Left lung (tissue), 10 donors: ENCODE measurements around the gene MOK. TPM values are rescaled to one million over a fixed set of nuclear protein-coding genes. Genes with fewer than 3 reads are reported as not detected.

Experiments
- ATAC-seq: fragments of 200-7000 bp; cut with Tn5 transposase; one replicate; pipeline ENCODE4 v1.9.1; 2020; ENCODE audit warnings: moderate library complexity
- DNase-seq, 4 donors: peaks; one replicate each; pipeline ENCODE4 v3.0.0-alpha.2; 2013 to 2020
- H3K27ac ChIP-seq, 2 donors: fragments of 200-600 bp; sonication (generic) in 1 of 2; one replicate each; pipeline versions ENCODE4 v1.5.0 to v1.8.0; 2020 to 2021
- H3K27me3 ChIP-seq, 2 donors: fragments of 200-600 bp; sonication (generic) in 1 of 2; one replicate each; pipeline versions ENCODE4 v1.5.0 to v1.8.0; 2020 to 2021
- H3K36me3 ChIP-seq, 2 donors: fragments of 200-600 bp; sonication (generic) in 1 of 2; one replicate each; pipeline versions ENCODE4 v1.5.0 to v1.8.0; 2020 to 2021
- H3K4me1 ChIP-seq, 2 donors: fragments of 200-600 bp; one replicate each; pipeline ENCODE4 v1.8.0; 2021
- H3K4me3 ChIP-seq, 2 donors: fragments of 200-600 bp; sonication (generic) in 1 of 2; one replicate each; pipeline versions ENCODE4 v1.5.0 to v1.8.0; 2020 to 2021; ENCODE audit warnings: mild to moderate bottlenecking in 1 of 2
- H3K9me3 ChIP-seq, 2 donors: fragments of 200-600 bp; sonication (generic) in 1 of 2; one replicate each; pipeline versions ENCODE4 v1.5.0 to v1.8.0; 2020 to 2021
- intact Hi-C, 2 donors: fragments of 100-400 bp; cut with DNase I; formaldehyde crosslinking; loops; one replicate each; pipeline versions ENCODE4 v1.11.2 to v1.14.2; 2022
- polyA plus RNA-seq, 6 donors: library from polyadenylated mRNA; unstranded; fragments of 120-200 nt; gene quantifications; one replicate each; pipeline ENCODE4 v1.2.1, GENCODE V29; 2013; ENCODE audit not compliant: insufficient read length in 6 of 6
- total RNA-seq, 2 donors: library from RNA; stranded (reverse); fragmentation: NEBNext Ultra II Directional; extraction: Animal tissue kit (Norgen Biotek cat#: 25700); gene quantifications; one replicate each; pipeline ENCODE4 v1.2.1, GENCODE V29; 2021
- TF ChIP-seq, protein P1 (sequence below), 2 donors: fragments of 200-600 bp; sonication (generic) in 1 of 2; IDR thresholded peaks; one replicate each; pipeline versions ENCODE4 v1.5.0 to v1.8.0; 2021; ENCODE audit warnings: antibody characterized with exemption in 2 of 2
- donor health status: DM: no; HTN: yes; CAD: no.
- donor health status: DM: no; HTN: no; CAD: no.

MOK gene
- total and polyA plus RNA-seq, 8 donors, result 8.7 to 39.0 (median 27.3) TPM

DNA sequence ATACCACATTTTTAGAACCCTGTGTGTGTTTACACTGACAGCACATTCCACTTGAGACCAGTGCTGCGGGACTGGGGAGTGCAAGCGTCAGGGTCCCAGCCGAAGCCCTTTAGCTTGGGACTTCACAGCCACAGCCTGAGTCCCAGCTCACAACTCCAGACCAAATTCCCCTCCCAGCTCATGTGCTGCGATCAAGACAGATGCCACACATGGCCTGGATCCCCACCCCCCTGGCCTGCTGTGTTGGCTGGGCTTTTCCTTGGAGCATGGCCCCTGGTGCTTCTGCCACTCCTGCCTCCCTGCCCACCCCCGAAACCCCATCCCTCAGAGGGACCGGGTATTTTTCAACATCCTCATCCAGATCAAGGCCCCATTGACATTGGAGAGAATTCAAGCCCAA is 101.6 kb downstream of the MOK start:
- peaks cover 0 to 13% of the 10 kb centered on the region in 2 donors for H3K4me1 ChIP-seq

DNA sequence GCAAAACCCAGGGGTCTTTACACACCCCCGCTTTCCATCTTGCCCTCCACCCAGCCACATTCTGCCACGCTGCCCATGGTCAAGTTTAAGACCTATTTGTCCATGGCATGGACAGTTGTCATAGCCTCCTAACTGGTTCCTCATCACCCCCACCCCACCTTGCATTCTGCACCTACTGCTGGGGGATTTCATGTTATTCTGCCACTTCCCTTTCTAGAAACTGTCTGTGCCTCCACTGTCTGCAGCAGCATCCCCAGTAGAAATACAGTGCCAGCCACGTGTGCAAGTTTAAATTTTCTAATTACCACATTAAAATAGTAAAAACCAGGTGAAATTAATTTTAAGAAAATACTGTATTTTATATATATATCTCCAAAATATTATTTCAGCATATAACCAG is 102.0 kb downstream of the MOK start:
- H3K9me3 ChIP-seq, result no peaks in the 10 kb centered on the region
- peaks cover 0 to 13% of the 10 kb centered on the region in 2 donors for H3K4me1 ChIP-seq
- no peak for ATAC-seq
- no peak overlapping the region for H3K4me3 ChIP-seq
- no peak for DNase-seq
- peaks cover 0 to 67% of the 10 kb centered on the region in 2 donors for H3K36me3 ChIP-seq
- intact Hi-C loops, result no loop called here
- H3K27ac ChIP-seq, result no peak overlapping the region
- TF ChIP-seq, protein P1, sequence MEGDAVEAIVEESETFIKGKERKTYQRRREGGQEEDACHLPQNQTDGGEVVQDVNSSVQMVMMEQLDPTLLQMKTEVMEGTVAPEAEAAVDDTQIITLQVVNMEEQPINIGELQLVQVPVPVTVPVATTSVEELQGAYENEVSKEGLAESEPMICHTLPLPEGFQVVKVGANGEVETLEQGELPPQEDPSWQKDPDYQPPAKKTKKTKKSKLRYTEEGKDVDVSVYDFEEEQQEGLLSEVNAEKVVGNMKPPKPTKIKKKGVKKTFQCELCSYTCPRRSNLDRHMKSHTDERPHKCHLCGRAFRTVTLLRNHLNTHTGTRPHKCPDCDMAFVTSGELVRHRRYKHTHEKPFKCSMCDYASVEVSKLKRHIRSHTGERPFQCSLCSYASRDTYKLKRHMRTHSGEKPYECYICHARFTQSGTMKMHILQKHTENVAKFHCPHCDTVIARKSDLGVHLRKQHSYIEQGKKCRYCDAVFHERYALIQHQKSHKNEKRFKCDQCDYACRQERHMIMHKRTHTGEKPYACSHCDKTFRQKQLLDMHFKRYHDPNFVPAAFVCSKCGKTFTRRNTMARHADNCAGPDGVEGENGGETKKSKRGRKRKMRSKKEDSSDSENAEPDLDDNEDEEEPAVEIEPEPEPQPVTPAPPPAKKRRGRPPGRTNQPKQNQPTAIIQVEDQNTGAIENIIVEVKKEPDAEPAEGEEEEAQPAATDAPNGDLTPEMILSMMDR (IDR thresholded peaks at IDR 0.05), result no peak
- H3K27me3 ChIP-seq, result no peaks in the 10 kb centered on the region

More for the DNA sequence above, 101.6 kb downstream of the MOK start:
- Histone ChIP-seq H3K27ac (no peak overlapping the region), H3K36me3 (peaks cover 0 to 69% of the 10 kb centered on the region in 2 donors), H3K27me3 (no peaks in the 10 kb centered on the region), H3K4me3 (no peak overlapping the region), H3K9me3 (no peaks in the 10 kb centered on the region)
- intact Hi-C loops, result no loop called here
- TF ChIP-seq, protein P1 (IDR thresholded peaks at IDR 0.05), result no peak
- ATAC-seq, result no peak
- DNase-seq, result no peak

DNA sequence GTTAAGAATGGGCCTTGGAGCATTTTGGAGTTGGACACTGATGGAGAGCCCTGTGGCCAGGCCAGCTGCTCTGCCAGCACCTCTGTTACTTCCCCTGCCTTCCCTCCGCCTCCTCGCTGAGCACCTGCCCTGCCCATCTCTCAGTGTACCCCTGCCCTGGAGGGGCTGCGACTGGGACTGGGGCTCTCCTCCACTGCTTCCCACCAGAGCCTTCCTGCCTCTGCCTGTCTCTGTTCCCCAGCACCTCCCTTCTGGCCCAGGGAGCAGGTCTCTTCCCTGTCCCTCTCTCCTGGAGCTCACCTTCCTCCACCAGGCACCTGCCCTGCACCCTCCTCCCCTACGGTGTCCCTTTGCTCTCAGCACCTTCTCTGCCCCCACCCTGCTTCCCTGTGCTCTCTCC is 103.2 kb downstream of the MOK start:
- TF ChIP-seq, protein P1 (IDR thresholded peaks at IDR 0.05), result no peak
- Histone ChIP-seq H3K27ac (no peak overlapping the region), H3K27me3 (no peaks in the 10 kb centered on the region), H3K36me3 (peaks cover 0 to 67% of the 10 kb centered on the region in 2 donors), H3K4me3 (no peak overlapping the region), H3K4me1 (peaks cover 0 to 13% of the 10 kb centered on the region in 2 donors), H3K9me3 (no peaks in the 10 kb centered on the region)
- ATAC-seq, result no peak
- no peak for DNase-seq
- intact Hi-C loops, result no loop called here

DNA sequence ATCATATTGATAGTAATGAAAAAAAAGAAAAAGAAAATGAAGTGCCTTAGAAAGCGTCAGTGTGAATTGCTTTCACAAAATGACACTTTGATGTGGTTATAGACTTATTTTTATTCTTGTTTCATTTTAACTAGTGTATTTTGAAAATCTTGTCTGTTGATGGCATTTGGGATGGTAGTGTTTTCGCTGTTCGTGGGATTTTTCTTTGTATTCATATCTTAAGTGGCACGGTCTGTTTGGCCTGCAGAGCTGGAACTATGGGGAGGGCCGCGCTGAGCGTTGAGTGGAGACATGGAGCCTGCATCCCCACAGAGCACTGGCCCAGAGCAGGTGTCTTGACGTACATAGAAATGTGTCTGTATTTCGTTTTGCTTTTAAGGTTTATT is 103.6 kb downstream of the MOK start:
- TF ChIP-seq, protein P1 (IDR thresholded peaks at IDR 0.05), result no peak
- intact Hi-C loops, result no loop called here
- no peaks in the 10 kb centered on the region for H3K27me3 ChIP-seq
- H3K4me3 ChIP-seq, result no peak overlapping the region
- H3K9me3 ChIP-seq, result no peaks in the 10 kb centered on the region
- peaks cover 0 to 66% of the 10 kb centered on the region in 2 donors for H3K36me3 ChIP-seq
- DNase-seq (no peak), ATAC-seq (no peak)
- H3K4me1 ChIP-seq, result peaks cover 0 to 13% of the 10 kb centered on the region in 2 donors
- no peak overlapping the region for H3K27ac ChIP-seq

DNA sequence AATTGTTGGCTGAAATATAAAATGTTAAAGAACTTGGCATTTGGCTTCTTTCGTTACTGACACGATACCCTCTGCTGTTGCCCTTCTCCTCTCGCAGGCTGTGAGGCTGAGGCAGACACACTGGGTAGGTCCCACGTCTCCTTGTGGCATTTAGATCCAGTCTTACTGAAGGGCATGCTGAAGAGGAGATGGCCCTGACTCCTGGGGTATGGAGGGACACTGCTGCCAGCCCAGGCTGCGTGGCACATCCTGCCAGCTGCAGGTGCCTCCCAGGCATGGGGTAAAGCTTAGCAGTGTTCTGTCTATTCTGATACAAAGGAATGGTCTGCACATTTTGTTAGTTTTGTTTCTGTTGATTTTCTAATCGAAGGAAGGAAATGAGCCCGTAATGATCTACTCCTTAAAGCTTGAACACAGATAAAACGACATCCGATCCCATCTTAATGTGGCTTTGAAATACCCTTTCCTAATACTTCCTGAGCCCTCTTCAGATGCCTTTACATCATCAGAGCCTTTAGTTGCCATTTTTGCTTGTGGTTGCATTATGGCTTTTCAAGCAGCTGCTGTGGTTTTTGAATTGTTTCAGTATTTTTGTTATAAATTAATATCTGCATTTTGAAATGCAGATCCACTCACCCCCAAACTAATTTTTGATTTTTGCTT is 104.1 kb downstream of the MOK start:
- intact Hi-C loops, result no loop called here
- ATAC-seq (no peak), DNase-seq (no peak)
- no peaks in the 10 kb centered on the region for H3K9me3 ChIP-seq
- H3K4me1 ChIP-seq, result peaks cover 0 to 18% of the 10 kb centered on the region in 2 donors
- H3K36me3 ChIP-seq, result peaks cover 0 to 68% of the 10 kb centered on the region in 2 donors
- TF ChIP-seq, protein P1 (IDR thresholded peaks at IDR 0.05), result no peak
- no peak overlapping the region for H3K27ac ChIP-seq
- no peaks in the 10 kb centered on the region for H3K27me3 ChIP-seq
- H3K4me3 ChIP-seq, result no peak overlapping the region
